ENCODE data around the gene CCL18. TPM values are rescaled to one million over a fixed set of nuclear protein-coding genes. Genes with fewer than 3 reads are reported as not detected.
A peak's percentile ranks its signal among the peaks of the same experiment; 100 is the strongest.

CCL18 gene
- total and polyA plus RNA-seq, 2 of the 8 experiments (the other 6 are each of a cell fraction or from before 2014, with no cell fraction given): not detected

- no peak overlapping the region for H3K4ac ChIP-seq (replicated peaks; ENCODE audit: insufficient read length, low read depth, low read length)
- H2BK5ac ChIP-seq (ENCODE audit: low read depth, low read length): no peak overlapping the region
- H3K14ac ChIP-seq (ENCODE audit: insufficient read length): no peak overlapping the region
- no peak overlapping the region for H3K9ac ChIP-seq (replicated peaks in 1 of 4; ENCODE audit: extremely low read depth in 1 of 4, low read depth in 3 of 4, low read length in 3 of 4)
- H3K36me3 ChIP-seq (ENCODE audit: control insufficient read depth in 2 of 4, insufficient read depth in 4 of 4, low read length in 3 of 4): no peaks in the 10 kb centered on the region
- TF ChIP-seq CTCF (IDR thresholded peaks at IDR 0.05; ENCODE audit: control extremely low read depth in 1 of 3, insufficient read depth in 1 of 3, low read depth in 1 of 3, low read length in 3 of 3): peak; percentile 72 to 81 (median 79)
- TF ChIP-seq CHD2 (IDR thresholded peaks at IDR 0.05; ENCODE audit: low read length): no peak
- TF ChIP-seq RAD21 (IDR thresholded peaks at IDR 0.05 in 1 of 2, conservative IDR thresholded peaks at IDR 0.05 in 1 of 2; ENCODE audit: low read depth in 2 of 2, low read length in 2 of 2): peak; percentile 65 to 70
- TF ChIP-seq SIRT6 (IDR thresholded peaks at IDR 0.05; ENCODE audit: low read length): no peak
- no peak for TF ChIP-seq SAP30 (IDR thresholded peaks at IDR 0.05; ENCODE audit: insufficient read depth, insufficient replicate concordance, low read length)
- no peak for TF ChIP-seq POLR2AphosphoS5 (IDR thresholded peaks at IDR 0.05; ENCODE audit: low read depth, low read length)
- 0 out of 2 replicates have a peak, but pooled peaks have one; percentile 31 for TF ChIP-seq TCF12 (IDR thresholded peaks at IDR 0.05; ENCODE audit: low read depth, low read length)
- no peak for TF ChIP-seq MAFK (IDR thresholded peaks at IDR 0.05; ENCODE audit: low read depth, low read length)
- TF ChIP-seq HDAC6 (IDR thresholded peaks at IDR 0.05; ENCODE audit: low read depth, low read length): no peak
- H2BK20ac ChIP-seq (ENCODE audit: low read length): no peak overlapping the region
- no peak overlapping the region for H4K8ac ChIP-seq (ENCODE audit: extremely low read depth, insufficient read depth, low read length)
- no peaks in the 10 kb centered on the region for H4K20me1 ChIP-seq (replicated peaks in 1 of 2; ENCODE audit: control insufficient read depth in 1 of 2, insufficient read depth in 2 of 2, low read length in 2 of 2)
- H3K23me2 ChIP-seq (ENCODE audit: low read depth, low read length): no peaks in the 10 kb centered on the region
- H3K9me3 ChIP-seq (ENCODE audit: insufficient read depth in 2 of 2, low read depth in 1 of 2, low read length in 1 of 2): no peaks in the 10 kb centered on the region
- H3K18ac ChIP-seq (ENCODE audit: extremely low read depth, low read length): no peak overlapping the region
- no peak overlapping the region for H3K56ac ChIP-seq (replicated peaks; ENCODE audit: insufficient read length, low read depth, low read length)
- no peak overlapping the region for H4K91ac ChIP-seq (replicated peaks; ENCODE audit: insufficient read length, low read length)
- no peak overlapping the region for H3K4me2 ChIP-seq (ENCODE audit: insufficient read depth in 1 of 2, low read depth in 2 of 2, low read length in 2 of 2)
- H4K5ac ChIP-seq (ENCODE audit: insufficient read length, low read depth, low read length): no peak overlapping the region
- FAIRE-seq (no peak), DNase-seq (ENCODE audit: low read depth in 1 of 2, low spot score in 2 of 2) (peak; percentile 27 to 88)
- WGBS, 2 experiments (ENCODE audit: extremely low coverage in 1 of 2, insufficient coverage in 1 of 2, insufficient read length in 1 of 2, insufficient replicate concordance in 2 of 2, low coverage in 1 of 2, low lambda C conversion rate in 2 of 2, missing lambda C conversion rate in 1 of 2): 51% methylated on average over 12 of the region's 12 CpGs; no CpG with 5 or more reads in 1 of the 2 experiments
- no peak overlapping the region for H2BK120ac ChIP-seq (replicated peaks; ENCODE audit: low read depth, low read length)
- no peak overlapping the region for H3K4me3 ChIP-seq (ENCODE audit: extremely low read depth in 1 of 4, insufficient read depth in 2 of 4, low read depth in 3 of 4, low read length in 4 of 4)
- no peaks in the 10 kb centered on the region for H3K27me3 ChIP-seq (replicated peaks in 1 of 4; ENCODE audit: control insufficient read depth in 3 of 4, extremely low read depth in 1 of 4, insufficient read depth in 3 of 4, low read length in 3 of 4)
- POLR2A ChIA-PET (ENCODE audit: partially characterized antibody): no interaction called here
- no peaks in the 10 kb centered on the region for H3K4me1 ChIP-seq (replicated peaks in 1 of 4; ENCODE audit: control insufficient read depth in 3 of 4, insufficient read depth in 4 of 4, low read length in 3 of 4)
- no peaks in the 10 kb centered on the region for H3K79me2 ChIP-seq (ENCODE audit: control insufficient read depth in 1 of 2, insufficient read depth in 2 of 2, low read length in 2 of 2)
- no peak overlapping the region for H2AFZ ChIP-seq (ENCODE audit: low read length)
- H3K27ac ChIP-seq (ENCODE audit: low read depth, low read length): no peak overlapping the region
- no peak overlapping the region for H2BK15ac ChIP-seq (ENCODE audit: low read length)
- CTCF ChIA-PET (ENCODE audit: partially characterized antibody): interaction anchor here (0.8 to 5.2 kb wide), 20 partner anchors 9 to 232 kb away, joined by 3 to 33 read pairs (median 4); partner anchors contain the start of genes CCL15, CCL16 and CCL18
- H3K79me1 ChIP-seq (ENCODE audit: low read depth, low read length): no peaks in the 10 kb centered on the region
- no peak overlapping the region for H3K23ac ChIP-seq (ENCODE audit: insufficient read length)
- H2AK5ac ChIP-seq (ENCODE audit: low read depth, low read length): no peak overlapping the region
- H2BK12ac ChIP-seq (ENCODE audit: low read depth, low read length): no peak overlapping the region
These were observed 8.5 kb downstream of the CCL18 start for GRCh38 chr17:36072431-36073121.

All from H1 (cell line).